GM21529 (cell line): ENCODE measurements around the gene MAFF.

Experiments used
- ATAC-seq: cut with Tn5 transposase; IDR thresholded peaks from one replicate; pipeline ENCODE4 v1.9.1; 2021; ENCODE audit not compliant: unreplicated experiment

Gene MAFF

GRCh38 chr22:38246046-38246658 is 44.4 kb downstream of the MAFF start:
- ATAC-seq, result no peak

- no peak for ATAC-seq
Observed at GRCh38 chr22:38246692-38247091, 44.9 kb downstream of the MAFF start.

GRCh38 chr22:38247713-38248112 is 45.9 kb downstream of the MAFF start:
- no peak for ATAC-seq

GRCh38 chr22:38248280-38248679 is 46.5 kb downstream of the MAFF start:
- ATAC-seq, result no peak

- no peak for ATAC-seq
Observed at GRCh38 chr22:38249301-38249700, 47.5 kb downstream of the MAFF start.

GRCh38 chr22:38249803-38250642 is 48.2 kb downstream of the MAFF start:
- ATAC-seq, result no peak

GRCh38 chr22:38250643-38251340 is 49.0 kb downstream of the MAFF start:
- ATAC-seq, result no peak

GRCh38 chr22:38251341-38251692 is 49.5 kb downstream of the MAFF start:
- ATAC-seq, result no peak

- no peak for ATAC-seq
Observed at GRCh38 chr22:38255697-38256096, 53.9 kb downstream of the MAFF start.

- ATAC-seq, result no peak
Observed at GRCh38 chr22:38257181-38257580, 55.4 kb downstream of the MAFF start.

- ATAC-seq, result no peak
Observed at GRCh38 chr22:38257650-38258250, 56.0 kb downstream of the MAFF start.

- ATAC-seq, result no peak
Observed at GRCh38 chr22:38258895-38259294, 57.1 kb downstream of the MAFF start.

GRCh38 chr22:38259370-38259769 is 57.6 kb downstream of the MAFF start:
- no peak for ATAC-seq

- ATAC-seq, result no peak
Observed at GRCh38 chr22:38260761-38261681, 59.2 kb downstream of the MAFF start.

- ATAC-seq, result no peak
Observed at GRCh38 chr22:38262051-38262795, 60.4 kb downstream of the MAFF start.

- no peak for ATAC-seq
Observed at GRCh38 chr22:38264322-38264843, 62.6 kb downstream of the MAFF start.
